Stimulated activated CD4-positive, alpha-beta T cell treated with anti-CD3 and anti-CD28 coated beads, Interleukin-1b, Interleukin-23, amount 100 ng/mL, for 48 hours (primary cell): ENCODE results near the gene ADAMTSL3.
"Not testable (repeated sequence)": the region's sequence is repeated elsewhere in the genome, so short reads cannot be mapped to it uniquely, and the experiment has no call there.

ENCODE experiments used
- DNase-seq: peaks from one replicate; pipeline ENCODE4 v3.0.0-alpha.2; 2020

ADAMTSL3 gene

DNA sequence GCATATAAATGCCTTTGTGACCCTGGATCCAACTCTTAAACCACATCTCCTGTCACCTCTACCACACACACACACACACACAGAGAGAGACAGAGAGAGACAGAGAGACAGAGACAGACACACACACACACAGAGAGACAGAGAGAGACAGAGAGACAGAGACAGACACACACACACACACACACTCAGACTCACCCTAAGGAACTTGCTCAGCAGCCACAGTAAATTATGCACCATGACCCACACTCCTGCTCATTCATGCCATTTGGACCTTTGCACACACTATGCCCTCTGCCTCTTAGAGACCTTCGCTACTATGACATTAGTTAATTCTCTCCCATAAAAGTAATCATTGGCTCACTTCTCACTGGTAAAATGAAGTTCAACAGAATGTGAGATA lies 275.7 kb downstream of the ADAMTSL3 start:
- no peak for DNase-seq

DNA sequence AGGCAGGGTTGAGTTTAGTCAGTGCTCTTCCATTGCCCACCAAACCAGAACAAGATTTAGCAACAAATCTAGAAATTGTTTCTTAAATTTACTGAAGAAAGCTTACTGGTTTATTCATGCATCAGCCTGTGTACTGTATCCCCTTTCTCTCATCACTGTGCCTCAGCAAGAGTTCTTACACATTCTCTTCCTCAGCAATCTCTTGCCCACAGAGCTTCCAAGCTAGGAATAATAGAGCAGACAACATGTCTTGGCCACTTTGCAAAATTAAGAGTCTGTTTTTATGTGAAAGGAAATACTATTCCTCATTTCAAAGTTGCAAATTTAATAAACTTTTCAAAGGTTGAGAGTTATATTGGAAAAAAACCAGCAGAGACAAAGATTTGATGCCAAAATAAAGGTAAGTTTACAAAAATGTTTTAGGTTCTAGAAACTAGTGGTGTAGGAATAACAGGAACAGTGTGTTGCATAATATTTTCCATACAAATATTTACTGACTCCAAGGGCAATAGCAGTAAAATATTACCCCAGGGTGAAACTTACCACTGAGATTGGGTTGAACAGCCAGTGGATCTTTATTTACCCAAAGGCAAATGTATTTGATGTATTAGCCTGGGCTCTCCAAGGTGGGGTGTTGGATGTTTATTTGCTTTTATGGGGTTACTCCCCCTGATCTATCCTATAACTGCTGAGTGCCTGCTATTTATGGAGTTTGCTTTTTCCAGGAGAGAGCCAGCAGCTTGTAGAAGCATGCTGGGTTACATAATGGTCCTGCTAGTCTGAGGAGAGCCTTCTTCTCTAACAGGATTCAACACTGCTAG lies 276.7 kb downstream of the ADAMTSL3 start:
- no peak for DNase-seq

DNA sequence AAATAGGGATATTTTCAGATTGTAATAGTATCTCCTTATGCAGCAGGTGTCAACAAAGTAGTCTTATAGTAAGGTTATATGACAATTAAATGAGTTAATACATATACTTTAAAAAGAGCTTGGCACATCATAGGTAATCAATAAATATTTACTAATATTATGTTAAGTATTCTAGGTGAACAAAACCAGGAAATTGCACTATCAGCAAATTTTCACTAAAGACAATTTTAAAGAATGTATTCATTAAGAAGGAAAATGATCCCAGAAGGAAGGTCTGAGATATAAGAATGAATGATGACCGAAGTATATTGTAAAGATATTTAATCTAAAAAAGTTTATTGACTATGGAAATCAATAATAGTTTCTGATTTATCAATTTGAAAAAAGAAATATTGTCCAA lies 281.9 kb downstream of the ADAMTSL3 start:
- no peak for DNase-seq

DNA sequence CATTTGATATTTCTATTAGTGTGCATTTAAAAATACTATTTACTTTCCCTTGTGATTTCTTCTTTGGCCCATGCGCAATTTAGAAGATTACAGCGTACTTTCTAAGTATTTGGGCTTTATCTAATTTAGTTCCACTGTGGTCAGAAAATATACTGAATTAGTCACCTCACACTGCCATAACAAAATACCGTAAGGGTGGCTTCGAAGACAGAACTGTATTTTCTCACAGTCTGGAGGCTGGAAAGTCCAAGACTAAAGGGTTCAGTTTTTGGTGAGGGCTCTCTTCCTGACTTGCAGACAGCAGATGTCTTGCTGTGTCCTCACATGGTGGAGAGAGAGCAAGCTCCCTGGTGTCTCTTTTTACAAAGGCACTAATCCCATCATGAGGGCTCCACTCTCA lies 286.2 kb downstream of the ADAMTSL3 start:
- no peak for DNase-seq

DNA sequence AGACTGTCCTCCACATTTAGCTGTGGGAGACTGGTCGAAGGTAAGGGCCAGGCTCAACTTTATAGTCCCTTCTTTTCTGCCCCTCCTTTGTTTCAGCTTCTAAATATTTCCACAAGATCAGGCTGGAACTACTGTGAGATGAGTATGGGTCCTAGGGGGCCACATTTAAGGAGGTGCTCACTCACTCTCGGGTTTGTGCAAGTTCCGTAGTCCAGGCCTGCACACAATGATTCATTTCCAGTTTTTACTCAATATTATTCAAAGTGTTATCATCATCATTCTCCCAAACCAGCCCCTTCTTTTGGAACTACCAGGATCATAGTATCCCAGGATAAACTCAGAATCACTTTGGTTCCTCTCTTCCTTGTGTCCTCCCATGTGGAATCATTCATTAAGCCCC lies 289.1 kb downstream of the ADAMTSL3 start:
- no peak for DNase-seq

DNA sequence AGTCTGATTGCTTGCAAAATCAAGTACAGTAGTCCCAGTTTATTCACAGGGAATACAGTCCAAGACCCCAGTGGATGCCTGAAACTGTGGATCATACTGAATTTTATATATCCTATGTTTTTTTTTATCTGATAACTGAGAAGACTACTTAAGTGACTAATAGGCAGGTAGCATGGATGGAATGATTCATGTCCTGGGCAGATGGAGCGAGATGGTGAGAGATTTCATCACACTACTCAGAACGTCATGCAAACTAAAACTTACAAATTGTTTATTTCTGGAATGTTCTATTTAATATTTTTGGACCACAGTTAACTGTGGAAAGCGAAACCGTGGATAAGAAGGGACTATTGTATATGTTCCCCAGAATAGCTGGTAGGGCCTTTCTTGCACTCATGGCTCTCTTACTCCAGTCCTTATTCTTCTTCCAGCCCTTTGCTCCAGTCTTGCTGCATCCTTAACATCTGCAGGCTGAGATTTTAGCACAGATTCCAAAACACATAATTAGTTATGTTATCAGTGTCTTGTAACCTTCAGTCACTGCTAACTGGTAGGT lies 290.0 kb downstream of the ADAMTSL3 start:
- DNase-seq, result no peak

DNA sequence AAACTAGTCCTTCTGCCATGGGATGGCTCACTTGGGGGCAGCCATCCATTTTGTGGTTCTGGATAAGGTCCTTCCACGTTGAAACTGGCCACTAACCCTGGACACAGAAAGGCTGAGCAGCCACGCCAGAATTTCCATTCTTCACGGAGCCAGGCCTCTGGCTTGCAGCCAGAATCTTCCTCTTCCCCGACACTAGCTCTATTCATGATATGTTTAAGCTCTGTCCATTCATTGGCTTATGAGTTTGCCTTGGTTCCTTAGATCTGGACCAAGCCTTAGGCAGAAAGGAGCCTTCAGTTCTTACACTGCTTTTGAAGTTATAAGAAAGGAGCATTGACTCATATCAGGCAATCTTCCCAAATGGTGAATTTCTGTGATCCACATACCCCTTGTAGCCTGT lies 293.2 kb downstream of the ADAMTSL3 start:
- DNase-seq, result no peak

DNA sequence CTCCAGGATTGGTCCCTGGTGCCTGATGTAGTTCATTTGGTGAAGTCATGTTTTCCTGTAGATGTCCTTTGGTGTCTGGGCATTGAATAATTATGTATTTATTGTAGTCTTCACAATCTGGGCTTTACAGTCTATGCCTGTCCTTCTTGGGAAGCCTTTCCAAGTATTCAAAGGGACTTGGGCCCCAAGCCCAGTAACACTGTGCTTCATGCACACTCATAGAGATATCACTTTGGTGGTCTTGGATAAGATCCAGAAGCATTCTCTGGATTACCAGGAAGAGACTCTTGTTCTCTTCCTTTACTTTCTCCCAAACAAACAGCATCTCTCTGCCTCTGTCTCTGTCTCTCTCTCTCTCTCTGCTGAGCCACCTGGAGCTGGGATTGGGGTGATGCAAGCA lies 300.6 kb downstream of the ADAMTSL3 start:
- DNase-seq, result no peak

DNA sequence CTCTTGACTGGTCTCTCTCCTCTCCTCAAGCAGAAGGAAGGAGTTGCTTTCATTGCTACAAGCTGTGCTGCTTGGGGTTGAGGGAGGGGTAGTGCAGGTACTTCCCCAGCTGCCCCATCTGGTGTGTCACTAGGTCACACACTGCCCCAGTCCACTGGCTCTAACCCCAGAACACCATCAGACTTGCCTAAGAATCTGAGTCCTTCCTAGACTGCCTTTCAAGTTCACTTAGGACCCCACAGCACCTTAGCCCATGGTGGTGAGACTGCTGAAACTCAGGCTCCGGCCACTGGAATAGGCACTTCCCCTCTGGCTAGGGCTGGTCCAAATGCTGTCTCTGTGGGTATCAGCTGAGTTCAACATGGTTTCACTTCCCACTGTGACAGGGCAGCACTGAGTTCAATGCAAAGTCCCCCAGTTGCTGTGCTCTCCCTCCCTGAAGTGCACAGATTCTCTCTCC lies 301.9 kb downstream of the ADAMTSL3 start:
- no peak for DNase-seq

DNA sequence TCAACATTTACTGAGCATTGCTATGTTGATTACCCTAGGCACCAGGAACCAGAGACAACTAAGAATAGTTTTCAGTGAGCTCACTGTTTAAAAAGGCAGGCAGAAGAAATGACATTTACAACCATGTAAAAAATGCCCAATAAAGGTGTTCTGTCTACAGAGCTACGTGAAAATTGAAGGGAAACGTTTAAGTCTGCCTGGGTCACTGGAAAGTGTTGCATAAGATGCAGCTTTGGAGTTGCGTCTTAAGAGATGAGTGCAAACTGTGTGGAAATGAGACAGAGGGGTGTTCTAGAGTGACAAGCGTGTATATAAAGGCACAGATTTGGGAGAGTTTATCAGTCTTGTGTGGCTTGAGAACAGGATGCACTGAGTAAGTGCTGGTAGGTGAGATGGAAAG lies 303.0 kb downstream of the ADAMTSL3 start:
- no peak for DNase-seq

DNA sequence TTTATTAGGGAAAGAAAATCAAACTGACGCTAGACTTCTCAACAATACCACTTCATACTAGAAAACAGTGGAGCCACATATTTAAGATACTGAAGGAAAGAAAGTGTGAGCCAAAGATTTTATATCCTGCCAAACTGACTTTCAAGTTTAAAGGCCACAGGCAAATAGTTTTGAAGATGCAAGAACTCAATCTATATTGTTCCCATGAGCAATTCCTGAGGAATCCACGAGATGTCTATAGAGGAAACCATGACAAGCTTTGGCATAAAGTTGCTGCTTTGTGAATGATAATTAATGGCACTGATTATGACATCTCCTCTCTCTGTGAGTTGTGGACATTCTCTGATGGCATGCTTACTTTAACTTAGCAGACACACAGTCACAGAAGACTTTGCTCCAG lies 305.6 kb downstream of the ADAMTSL3 start:
- DNase-seq, result no peak

DNA sequence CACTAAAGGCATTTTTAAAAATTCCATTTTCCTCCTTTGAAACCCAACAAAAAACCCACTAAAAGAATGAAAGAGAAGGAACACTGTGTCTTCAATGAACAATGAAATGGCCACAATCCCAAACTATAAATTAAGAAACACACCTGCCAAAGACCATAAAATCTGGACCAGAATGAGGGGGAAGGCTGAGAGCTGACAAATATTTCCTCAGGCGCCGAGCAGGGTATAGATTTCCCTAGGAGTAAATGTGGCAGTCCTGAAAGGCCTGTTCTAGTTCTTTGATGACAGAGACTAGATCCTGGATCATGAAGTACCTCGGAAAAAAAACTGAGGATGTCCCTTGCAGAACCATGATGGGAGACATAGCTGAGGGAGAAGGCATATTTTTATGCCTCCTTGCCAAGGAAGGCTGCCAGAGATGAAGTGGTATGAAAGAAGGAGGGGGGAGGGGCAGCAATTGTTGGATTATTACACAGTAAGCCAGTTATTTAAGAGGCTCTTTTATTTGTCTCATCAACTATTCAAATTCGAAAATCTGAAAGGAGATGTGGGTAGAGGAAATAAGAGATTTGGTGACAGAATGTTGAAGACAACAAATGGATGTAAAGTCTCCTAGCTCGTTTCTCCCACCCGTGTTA lies 306.4 kb downstream of the ADAMTSL3 start:
- DNase-seq, result no peak

DNA sequence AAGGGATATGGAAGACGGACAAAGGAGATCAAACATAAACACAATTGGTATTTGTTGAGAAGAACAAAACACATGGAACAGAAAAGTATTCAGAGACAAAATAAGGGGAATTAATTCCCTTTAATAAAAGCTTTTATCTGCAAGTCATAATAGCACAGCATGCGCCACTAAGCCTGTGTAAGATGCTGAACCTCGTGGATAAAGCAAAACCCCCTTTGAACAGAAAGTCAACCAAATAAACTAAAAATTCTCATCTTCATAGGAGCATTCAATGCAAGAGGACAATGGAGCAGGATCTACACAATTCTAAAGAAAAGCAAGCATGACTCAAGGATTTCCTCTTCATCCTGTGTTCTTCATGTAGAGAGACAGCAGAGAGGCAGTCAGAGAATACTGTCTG lies 307.4 kb downstream of the ADAMTSL3 start:
- DNase-seq, result no peak

DNA sequence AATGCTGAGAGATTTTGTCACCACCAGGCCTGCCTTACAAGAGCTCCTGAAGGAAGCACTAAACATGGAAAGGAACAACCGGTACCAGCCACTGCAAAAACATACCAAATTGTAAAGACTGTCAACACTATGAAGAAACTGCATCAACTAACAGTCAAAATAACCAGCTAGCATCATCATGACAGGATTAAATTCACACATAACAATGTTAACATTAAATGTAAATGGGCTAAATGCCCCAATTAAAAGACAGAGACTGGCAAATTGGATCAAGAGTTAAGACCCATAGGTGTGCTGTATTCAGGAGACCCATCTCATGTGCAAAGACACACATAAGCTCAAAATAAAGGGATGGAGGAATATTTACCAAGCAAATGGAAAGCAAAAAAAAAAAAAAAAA lies 311.0 kb downstream of the ADAMTSL3 start:
- not testable (repeated sequence) for DNase-seq

DNA sequence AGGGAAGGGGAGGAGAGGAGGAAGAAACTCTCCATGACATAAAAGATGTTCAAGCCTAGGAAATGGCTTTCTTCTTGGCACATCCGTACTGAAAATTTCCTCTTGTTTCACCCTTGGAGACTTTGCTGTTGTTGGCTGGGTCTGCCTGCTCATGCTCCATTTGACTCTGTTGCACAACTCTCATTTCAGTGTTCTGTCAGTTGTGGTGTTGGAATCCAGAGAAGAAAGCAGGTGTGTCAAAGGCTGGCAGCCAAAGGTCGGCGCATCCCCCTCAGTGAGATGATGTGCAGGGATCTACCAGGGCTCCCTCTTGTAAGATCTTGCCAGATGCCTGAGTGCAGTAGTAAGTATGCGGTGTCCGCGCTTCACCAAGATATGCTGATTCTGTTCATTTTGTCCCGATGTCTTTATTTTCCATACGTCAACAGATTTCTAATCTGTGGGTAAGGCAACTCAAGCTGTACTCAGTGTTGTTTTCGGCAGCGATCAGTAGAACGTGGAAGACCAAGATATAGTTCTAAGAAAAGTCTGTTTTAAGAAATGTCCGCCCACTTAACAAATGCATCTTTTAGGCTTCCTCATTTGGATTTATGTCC lies 316.5 kb downstream of the ADAMTSL3 start:
- no peak for DNase-seq

DNA sequence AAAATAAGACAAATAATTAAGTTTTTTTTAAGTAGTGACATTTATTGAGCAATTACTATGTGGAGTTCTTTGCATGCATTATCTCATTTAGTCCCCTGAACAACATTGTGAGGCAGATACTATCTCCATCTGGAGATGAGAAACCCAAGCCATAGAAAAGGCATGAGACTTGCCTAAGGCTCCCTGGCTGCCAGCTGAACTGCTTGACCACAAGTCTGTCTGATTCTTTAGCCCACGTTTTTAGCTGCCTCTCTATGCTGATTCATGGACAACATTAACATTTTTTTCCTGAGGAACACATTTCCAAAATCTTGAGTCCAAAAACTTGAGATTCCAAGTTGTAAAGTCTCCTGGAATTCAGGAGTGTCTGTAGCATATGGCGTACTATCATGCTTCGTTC lies 318.1 kb downstream of the ADAMTSL3 start:
- no peak for DNase-seq

DNA sequence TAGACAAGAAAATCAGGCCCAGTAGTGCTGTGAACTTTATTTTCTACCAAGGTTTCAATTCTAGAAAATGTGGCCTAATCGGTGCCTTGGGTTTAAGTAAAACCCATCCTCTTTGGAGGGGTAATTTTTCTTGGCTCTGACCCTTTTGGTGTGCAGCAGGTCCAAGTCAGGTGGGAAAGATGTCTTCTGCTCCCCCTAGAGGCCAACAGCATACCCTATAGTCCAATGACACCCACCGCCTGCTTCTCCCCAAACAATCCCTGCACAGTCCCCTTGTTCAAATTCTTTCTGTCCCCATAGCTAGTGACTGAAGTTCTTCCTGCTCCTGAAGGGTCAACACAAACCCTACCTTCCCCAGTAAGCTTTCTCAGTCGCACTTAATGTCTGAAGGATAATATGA lies 319.9 kb downstream of the ADAMTSL3 start:
- no peak for DNase-seq

DNA sequence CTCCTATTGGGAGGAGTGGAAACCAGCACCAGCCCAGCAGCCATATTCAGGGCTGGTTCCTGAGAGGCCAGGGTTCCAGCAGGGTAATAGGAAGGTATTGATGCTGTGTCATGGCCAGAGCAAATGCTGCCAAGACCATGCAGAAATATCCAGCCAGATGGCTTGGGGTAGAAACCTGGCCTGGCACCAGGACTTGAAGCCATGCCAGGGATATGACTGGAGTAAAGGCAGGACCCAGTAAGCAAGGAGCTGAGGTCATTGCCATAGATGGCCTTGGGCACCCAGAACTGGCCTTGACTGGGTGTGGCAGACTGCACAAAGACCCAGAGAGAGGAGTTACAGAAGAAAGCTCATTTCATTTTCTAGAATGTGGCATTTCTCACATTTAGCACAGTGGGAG lies 324.1 kb downstream of the ADAMTSL3 start:
- DNase-seq, result no peak

DNA sequence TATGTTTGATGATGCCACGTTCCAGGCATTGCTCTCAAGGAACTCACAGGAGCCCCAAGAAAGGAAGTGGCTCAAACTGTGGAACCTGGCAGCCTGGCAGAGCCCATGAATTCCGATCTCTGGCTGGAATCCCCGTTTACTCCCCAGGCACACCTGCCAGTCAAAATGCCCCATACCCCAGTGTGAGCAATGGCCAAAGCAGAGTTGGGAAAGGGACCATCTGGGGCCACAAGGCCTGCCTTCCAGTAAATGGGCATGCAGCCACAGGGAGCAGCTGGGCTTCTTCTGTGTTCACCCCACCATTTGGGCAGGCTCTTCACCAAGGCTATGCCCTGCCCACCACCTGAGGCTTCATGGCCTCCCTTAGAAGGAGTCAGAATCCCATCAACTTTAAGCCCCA lies 324.7 kb downstream of the ADAMTSL3 start:
- DNase-seq, result no peak

DNA sequence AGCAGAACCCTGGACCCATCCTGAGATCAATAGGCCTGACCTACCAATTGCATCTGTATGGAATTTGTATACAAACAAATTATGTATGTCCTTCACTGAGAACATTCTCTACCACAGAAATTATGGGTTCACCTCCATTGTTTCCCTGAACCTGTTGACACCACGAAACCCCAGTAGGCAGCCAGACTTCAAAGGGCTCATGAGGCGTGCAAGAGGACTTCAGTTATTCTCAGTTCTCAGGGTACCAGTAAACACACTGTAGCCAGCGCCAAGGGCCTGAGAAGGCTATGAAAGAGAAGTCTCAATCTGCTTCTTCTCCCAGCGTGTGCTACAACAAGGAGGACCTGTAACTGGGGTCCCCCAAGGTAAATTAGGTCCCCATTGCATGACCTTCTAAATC lies 326.7 kb downstream of the ADAMTSL3 start:
- DNase-seq, result no peak

DNA sequence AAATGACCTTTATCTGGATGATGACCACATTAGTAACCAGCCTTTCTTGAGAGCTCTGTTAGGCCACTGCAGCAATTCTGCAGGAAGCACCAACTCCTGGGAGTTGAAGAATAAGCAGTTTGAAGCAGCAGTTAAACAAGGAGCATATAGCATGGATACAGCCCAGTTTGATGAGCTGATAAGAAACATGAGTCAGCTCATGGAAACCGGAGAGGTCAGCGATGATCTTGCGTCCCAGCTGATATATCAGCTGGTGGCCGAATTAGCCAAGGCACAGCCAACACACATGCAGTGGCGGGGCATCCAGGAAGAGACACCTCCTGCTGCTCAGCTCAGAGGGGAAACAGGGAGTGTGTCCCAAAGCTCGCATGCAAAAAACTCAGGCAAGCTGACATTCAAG lies 328.8 kb downstream of the ADAMTSL3 start:
- DNase-seq, result no peak

DNA sequence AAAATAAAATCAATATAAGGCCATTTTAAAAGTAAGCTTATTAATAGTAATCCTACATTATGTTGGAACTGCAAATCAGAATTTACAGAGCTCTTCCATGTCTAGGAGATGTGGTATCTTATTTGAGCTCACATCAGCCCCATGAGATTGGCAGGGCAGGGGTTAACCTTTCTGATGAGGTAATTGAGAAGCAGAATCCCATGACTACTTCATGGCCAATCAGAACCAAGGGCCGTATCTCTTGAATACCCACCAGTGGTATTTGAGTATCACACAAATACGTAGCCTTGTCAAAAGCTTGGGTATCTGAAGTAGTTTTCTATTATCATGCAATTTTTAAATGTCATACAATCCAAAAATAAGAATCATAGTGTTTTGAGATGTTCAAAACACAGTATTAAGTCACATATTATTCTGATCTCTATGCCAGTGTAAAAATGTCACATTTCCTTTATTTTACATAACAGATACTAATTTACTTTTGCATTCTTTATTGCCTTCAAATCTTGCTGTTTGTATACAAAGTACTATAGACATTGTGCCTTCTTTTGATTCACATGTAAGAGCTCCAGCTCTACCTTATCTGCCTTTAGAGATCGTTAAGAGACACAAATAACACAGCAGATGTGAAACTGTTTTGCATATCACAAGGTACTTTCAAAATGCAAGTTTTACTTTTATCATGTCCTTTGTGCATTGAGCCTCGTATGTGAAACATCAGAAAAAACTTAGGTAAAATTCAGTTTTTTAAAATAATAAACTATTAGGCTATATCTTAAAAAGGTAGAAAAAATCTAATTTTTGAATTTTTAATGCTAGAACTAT lies 329.9 kb downstream of the ADAMTSL3 start:
- DNase-seq, result no peak

DNA sequence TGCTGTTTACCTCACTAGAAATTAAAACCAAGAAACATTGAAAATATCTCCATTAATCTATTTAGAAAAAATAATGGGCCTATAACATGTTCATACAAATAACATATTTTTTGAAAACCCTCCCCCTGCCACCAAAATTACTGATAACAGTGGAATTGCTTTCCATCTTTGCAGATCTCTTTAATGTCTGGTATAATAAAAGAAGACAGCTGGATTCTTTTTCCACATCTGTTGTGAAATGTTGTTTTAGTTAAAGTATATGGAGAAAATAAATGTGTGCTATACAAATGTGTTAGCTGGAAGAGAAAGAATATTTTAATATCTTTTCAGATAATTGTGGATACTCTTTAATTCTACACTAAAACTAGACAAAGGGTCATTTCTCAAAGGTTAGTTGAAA lies 330.7 kb downstream of the ADAMTSL3 start:
- no peak for DNase-seq
